Endometrial microvascular endothelial cells (primary cell): Measurements from ENCODE around the gene HDAC7. TPM values are rescaled to one million over a fixed set of nuclear protein-coding genes. Genes with fewer than 3 reads are reported as not detected.

Experiments
- in situ Hi-C: cut with HindIII; loops from 2 replicates; pipeline ENCODE4 v1.10.0; 2017; ENCODE audit warnings: low sequenced_read_pairs, low pct_unique_long_range_greater_than_20kb; ENCODE audit errors: inconsistent ontology term
- total RNA-seq: library from RNA; depleted of rRNA; stranded (reverse); fragments of >200 nt; gene quantifications from one replicate; pipeline ENCODE4 v1.2.3, GENCODE V29; 2015; ENCODE audit errors: inconsistent ontology term

The HDAC7 gene
- total RNA-seq, 1 donor from 2014 or later, result 84.6 TPM

DNA sequence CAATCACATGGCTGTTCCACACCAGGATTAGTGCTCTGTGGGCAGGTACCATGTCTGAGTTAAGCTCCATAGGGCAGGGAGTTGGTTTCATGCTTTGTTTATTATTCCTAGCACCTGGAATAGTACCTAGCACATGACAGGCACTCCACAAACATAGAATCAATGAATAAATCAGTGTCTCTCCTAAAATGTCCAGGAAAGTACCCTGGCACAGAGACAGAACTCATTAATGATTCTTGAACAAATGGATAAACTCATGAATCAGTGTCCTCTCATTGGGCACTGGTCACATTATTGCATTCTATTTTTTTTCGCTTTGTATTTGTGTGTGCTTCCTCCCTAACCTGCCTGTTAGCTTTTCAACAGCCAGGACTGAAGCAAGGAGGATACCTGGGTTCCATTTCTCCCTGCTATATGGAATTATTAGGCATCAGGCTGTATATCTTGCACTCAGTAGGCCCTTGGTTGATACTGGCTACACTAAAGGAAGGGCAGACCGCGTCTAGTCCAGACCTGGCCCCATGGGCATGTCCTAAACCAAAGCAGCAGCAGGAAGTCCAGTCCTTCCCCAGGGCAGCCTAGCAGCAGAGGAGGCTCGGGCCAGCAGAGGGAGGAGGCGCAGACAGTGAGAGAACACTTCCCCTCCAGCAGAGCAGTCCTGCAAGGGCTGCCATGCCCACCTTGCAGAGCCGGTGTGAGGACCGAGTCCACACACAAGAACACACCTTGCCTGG is 18.4 kb downstream of the HDAC7 start:
- in situ Hi-C loops, result no loop called here

DNA sequence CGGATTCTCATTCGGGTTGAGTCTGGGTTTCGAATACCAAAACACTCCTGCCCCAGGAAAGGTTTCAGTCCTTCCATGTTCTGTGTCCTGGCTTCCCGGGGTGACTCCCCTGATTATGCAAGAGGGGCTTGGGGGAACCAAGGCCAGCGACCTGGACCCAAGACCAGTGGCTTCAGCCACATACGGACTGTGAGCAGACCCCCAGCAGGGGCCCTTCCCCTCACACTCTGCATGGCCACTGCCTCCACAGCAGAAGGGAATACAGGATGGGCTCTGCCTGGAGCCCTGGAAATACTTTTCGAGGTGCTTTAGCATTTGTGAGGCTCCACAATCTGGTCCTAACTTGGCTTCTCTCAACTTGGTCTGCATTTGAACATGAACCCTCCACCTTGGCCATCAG is 19.1 kb downstream of the HDAC7 start:
- in situ Hi-C loops, result no loop called here

DNA sequence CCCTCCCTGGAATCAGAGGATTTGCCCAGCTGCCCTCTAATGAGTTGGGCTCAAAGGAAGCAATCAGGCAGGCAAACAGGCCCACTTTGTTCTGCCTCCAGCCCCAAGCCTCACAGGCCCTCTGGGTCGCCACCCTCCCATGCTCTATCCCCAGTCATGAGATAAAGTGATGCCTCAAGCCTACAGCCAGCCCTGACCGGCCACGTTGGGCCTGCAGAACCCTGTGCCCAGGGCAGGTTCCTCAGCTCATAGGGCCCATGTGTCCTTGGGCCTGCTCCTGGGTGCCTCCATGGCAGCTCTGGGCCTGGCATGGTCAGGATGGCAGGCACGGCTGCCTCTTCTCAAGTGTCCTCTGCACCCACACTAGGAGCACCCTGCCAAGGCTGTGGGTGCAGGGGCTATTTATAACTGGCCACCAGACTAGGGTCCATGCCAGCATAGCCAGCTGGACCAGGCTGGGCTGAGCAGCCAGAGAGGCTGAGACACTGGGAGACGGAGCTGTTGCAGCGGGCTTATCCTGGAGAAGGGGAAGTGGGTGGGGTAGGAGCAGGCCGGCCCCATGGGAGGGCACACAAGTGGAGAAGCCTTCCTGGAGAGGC is 20.2 kb downstream of the HDAC7 start:
- in situ Hi-C loops, result no loop called here

DNA sequence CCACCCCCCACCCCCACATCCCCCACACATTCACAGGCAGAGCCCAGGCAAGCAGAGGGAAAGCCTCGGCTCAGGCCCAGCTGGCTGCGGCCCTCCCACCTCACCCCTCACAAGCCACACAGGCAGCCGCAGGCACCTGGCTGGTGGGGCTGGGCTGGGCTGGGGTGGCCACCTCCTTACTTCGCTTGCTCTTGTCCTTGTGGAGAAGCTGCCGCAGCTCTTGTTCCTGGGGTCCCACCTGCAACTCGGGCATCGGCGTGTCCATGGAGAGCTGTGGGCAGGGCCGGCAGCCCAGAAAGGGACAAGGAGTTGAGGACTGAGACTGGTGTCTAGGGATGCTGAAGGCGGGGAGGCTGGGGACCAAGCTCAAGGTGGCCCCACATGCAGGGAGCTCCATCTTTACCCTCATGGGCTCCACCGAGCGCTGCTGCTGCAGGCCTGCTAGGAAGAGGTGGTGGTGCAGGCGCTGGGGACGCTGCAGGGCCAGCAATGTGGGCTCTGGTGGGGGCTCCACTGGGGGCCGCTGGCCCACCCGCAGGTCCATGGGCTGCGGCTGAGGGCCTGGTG is 21.2 kb downstream of the HDAC7 start:
- in situ Hi-C loops, result no loop called here

DNA sequence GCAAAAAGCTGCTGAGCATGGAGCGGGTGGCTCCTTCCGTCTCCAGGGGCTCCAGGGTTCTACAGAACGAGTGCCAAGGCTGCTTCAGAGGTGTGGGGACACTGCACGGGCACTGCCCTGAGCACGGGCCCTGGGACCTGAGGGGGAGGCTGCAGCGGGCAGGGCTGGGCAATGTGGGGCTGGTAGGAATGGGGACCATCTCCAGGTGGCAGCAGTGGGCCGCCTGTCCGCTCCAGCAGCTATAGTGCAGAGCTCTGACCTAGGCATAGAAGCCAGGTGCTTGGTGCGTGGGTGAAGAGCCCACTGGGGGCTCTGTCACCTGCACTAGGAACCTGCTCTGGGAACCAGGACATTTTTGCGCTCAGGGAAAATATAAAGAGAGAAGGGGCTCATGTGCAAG is 22.3 kb downstream of the HDAC7 start:
- in situ Hi-C loops, result no loop called here

DNA sequence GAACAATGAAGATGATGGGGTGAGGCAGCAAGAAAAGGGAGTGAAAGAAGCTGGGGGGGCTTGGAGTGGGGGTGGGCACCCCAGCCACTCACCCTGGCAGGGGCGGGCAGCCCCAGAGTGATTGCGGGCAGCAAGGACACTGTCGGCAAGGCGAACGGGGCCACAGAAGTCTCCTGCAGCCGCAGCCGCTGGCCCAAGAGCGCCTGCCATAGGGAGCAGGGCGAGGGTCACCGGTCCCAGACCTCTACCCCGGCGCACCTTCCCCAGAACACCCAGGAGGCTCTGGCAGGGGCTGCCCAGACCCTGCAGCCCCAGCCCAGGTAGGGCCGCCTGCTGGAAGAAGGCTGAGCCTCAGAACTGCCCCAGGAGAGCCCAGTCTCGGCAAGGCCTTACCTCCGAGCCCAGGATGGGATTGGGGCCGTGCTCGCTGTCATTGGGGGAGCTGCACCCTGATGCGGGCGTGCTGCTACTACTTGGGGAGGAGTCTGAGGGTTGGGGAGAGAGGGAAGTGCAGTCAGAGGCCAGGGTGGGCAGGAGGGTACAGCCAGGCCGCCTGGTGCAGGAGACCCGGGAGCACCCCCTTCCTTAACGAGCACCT is 23.8 kb downstream of the HDAC7 start:
- in situ Hi-C loops, result no loop called here

DNA sequence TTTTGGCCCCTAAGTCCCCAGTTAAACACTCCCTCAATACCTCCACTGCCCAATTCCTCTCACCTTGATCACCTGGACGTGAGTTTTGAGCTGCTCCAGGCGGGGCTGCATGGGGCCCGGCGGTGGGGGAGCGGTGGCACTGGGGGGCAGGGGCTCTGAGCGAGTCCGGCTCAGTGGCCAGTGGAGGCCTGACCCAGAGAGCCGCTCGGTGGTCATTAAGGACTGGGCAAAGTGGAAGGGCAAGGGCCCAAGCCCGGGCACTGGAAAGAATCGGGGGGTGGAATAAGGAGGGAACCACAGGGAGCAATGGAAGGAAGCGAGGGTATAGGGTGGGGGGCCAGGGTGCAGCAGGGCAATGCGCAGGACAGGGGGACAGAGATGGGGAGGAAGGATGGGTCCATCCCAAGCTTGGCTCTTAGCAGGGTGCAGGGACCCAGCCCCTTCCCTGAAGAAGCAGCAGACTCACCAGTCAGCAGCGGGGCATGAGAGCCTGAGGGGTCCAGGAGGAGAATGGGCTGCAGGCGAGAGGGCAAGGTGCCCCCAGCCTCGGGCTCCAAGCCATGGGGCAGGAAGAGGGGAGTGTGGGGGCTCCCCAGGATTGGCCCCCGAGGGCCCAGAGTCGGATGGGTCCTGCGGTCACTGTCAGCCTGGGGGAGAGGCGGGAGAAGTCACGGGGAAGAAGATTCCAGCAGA is 24.4 kb downstream of the HDAC7 start:
- in situ Hi-C loops, result no loop called here

DNA sequence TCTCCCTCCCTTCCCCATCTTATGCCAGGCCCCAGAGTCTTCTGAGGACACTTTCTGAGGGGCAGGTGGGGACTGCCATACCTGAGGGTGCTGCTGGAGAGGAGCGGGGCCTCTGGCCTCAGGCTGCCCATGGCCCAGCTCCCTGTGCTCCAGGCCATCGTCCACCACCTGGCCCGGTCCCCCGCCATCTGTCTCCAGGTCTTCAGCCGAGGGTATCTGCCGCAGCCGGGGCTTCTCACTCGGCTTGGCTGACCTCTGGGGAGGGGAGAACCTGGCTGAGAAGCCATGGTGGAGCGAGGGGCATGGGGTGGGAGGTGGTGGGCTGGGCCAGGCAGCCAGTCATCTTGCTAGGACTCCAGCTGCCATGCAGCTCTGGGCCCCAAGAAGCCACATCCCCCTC is 25.0 kb downstream of the HDAC7 start:
- in situ Hi-C loops, result no loop called here

DNA sequence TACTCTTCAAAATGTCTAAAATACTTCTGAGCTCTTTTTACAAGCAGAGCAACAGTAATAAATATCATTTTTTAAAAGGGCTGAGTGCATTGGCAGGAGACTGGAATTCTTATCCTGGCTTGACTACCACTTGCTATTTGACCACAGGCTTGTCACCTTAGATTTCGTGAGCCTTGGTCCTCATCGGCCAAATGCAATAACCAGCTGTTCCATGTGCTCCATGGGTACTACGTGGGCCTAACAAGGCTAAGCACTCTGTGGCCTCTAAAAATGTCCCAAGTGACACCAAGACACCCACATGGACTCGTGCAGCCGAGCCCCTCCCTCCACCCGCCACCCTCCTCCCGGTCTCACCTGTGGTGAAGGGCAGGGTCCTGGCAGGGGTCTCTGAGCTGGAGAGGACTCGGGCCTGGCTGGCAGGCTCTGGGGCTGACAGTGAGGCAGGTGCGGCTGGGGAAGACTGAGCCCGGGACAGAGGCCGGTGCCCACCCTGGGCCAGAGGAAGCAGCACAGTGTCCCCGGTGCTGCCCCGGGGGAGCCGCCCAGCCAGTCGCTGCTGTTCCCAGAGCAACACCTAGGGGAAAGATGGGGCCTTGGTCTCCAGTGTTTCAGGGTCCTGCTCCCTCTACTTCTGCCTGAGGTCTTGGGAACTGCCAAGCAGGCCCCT is 26.6 kb downstream of the HDAC7 start:
- in situ Hi-C loops, result no loop called here

DNA sequence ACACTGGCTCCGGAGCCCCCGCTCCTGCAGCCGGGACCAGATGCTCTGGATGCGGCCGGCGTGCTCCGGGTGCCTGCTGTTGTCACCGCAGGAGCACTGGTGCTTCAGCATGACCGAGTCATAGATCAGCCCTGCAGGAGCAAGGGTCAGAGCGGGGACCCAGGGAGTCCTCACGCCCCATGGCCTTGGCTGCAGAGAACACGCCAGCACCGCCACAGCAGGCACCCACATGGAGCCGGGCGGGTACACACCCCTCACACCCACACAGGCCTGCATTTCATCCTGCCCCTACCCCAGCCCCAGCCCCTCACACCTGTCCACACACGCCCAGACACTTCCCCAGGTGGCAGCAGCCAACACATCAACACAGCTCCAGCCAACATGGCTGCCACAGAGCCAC is 27.8 kb downstream of the HDAC7 start:
- in situ Hi-C loops, result no loop called here

DNA sequence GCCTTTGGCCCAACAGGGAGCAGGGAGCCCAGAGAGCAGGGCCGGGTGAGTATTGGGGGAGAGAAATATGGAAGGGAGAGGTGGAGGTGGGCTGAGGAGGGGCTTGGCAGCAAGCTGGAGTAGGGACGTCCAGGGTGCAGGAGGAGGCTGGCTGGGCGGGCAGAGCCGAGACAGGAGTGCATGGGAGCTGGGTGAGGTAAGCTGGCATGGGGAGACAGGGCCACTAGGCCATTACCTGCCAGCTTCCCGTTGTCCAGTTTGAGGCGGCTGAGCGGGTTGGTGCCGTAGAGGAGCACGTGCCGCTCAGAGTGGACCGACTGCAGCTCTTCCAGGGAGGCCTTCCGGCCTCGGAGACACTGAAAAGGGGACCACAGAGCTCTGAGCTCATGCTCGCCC is 28.4 kb downstream of the HDAC7 start:
- in situ Hi-C loops, result no loop called here

DNA sequence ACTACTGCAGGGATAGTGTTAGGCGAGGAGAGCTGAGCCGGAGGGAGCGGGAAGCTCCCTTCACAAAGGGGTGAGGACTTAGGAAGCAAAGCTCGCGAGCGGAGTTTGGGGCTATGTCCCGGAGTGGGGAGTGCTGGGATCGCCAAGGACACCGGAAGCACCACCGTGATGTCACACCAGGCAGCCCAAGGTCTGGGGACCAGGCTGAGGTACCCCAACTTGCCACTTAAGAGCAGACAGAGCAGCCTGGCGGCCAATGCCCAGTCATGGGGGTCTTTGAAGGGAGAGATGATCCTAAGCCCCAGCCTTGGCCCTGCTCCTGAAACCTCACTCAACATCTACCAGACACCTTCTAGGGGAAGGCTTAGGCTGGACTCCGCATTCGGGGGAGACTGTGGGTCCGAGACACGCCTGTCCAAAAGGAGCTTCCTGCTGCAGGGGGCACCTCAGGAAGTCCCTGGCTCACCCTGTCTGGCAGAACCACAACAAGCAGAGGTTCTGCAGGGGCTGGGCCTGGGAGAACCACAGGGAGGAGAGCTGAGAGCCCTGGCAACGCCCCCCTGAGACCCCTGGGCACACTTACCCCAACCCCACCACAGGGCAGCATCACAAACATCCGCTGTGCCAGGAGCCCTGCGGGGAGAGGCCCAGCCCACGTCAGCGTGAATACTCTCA is 28.9 kb downstream of the HDAC7 start:
- in situ Hi-C loops, result no loop called here

DNA sequence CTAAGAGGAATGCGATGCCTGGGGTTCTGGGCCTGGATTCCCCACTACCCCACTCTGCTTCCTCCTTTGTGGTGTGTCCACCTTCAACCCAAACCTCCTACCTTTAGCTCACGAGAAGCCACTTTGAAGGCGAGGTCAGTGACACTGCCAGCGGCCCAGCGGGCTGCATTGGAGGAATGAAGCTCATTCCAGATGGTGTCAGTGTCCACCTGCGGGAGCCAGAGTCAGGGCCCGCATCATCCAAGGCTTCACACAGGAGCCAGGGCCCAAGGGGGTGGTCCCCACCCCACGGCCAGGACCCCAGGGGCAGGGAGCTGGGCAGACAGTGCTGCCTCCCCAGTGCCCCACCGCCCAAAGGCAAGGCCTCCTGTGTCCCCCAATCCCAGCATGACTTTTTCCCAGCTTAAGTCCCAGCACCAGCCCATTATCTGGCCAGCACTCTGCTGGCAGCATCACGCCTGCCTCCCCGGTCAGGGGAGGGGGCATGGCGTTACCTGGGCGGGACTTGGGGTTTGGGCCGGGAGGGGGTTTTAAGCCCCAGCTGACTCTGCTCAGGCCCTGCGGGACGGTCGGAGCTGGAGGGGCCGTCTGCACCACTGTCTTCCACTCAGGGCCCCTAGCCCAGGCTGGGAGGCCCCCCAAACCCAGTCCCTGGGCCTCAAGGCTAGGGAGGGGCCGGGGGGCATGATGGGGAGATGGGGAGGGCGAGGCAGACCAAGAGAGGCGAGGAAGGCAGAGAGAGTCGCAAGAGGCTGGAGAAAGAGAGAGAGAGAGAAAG is 29.8 kb downstream of the HDAC7 start:
- in situ Hi-C loops, result no loop called here

DNA sequence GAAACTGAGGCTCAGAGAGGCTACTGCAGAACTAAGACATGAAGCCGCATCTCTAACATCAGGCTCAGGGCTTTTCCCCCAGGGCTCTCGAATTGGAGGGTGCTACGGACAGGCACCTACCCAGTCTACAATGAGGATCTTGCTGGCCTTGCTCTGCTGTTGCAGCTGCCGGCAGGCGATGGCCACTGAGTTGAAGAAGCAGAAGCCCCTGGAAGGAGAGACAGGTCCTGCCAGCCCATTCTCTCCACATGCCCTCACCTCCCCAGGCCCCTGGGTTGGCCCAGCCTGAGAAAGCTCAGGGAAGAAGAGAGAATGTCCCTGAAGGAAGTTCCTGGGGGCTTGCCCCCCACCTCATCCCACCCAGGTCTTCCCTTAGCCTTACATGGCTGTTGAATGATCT is 30.6 kb downstream of the HDAC7 start:
- in situ Hi-C loops, result no loop called here

DNA sequence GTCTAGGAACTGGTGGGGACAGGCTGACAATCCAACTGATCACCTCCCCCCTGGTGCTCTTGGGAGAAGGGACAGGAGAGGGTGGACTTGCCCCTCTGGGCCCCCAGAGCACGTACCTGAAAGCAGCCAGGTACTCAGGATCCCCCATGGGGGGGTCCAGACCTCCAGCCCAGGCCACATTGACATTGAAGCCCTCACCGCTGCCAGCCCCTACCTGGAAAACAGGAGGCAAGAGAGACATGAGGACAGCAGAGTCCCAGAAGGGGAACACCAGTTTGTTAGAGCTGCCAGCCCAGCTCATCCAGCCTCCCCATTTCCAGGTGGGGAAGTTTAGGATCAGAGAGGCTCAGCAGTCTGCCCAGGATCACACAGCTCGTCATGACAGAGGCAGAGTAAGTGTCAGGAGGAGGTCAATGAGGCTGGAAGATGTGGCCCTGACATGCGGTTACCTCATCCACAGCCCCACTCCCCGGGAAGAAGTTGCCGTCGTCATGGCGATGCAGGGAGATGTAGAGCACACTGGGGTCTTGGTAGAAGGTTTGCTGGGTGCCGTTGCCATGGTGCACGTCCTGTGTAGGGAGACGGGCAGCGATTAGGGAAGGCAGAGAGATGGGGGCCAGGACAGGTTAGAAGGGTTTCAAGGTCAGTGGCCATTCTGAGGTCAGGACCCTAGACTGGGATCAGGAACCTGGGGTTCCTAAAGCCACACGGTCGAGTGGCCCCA is 31.9 kb downstream of the HDAC7 start:
- in situ Hi-C loops, result no loop called here

DNA sequence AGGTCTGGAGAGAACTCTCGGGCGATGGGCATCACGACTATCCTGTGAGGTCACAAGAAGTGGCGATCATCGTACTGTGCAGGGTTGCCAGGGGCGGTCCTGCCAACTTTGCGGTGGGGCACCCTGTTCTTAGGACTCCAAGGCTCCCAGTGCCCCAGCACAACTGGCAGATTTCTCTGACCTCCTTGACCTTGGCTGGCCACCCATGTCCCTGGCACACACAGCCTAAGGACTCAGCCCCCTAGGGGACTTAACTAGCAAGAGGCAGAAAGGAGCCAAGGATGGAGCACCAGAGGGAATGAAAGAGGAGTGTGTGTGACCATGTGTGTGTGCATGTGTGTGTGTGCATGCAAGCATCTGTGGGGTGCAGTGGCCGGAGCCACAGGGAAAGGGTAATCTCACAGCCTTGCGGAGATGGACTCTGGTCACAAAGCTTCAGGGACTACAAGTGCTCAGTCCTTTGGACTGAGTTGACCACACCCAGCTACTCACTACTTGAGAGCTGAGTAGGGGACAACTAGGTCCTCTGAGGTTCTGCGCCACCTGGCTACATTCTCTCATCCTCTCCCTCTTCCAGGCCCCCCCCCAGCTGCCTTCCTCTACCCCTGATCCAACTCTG is 32.9 kb downstream of the HDAC7 start:
- in situ Hi-C loops, result no loop called here
